OCI-LY3 (cell line): ENCODE measurements around the gene KRTAP3-2.

ENCODE experiments used
- H2AFZ ChIP-seq: fragments of 200-600, 300-600 bp; shearing (Covaris generic); 2 replicates; pipeline ENCODE4 v1.6.0; 2014; ENCODE audit warnings: antibody characterized with exemption, low read depth, low read length
- H3K27ac ChIP-seq: fragments of 200-600, 300-600 bp; sonication (generic); 2 replicates; pipeline ENCODE4 v1.5.1; 2014; ENCODE audit warnings: mild to moderate bottlenecking, low read length, moderate library complexity, mixed read lengths
- H3K27me3 ChIP-seq: fragments of 200-600, 300-600 bp; sonication (generic); 2 replicates; pipeline ENCODE4 v1.6.1; 2014; ENCODE audit warnings: low read depth, low read length, mixed read lengths
- H3K36me3 ChIP-seq: fragments of 200-600, 300-600 bp; sonication (generic); replicated peaks from 2 replicates; pipeline ENCODE3; 2014; ENCODE audit warnings: low read depth, low read length, mixed read lengths
- H3K4me1 ChIP-seq: fragments of 300-600, 200-600 bp; sonication (generic); 2 replicates; pipeline ENCODE4 v1.6.1; 2014; ENCODE audit warnings: low read length, mixed read lengths
- H3K4me2 ChIP-seq: fragments of 200-600, 300-600 bp; sonication (generic); 2 replicates; pipeline ENCODE4 v1.6.1; 2014; ENCODE audit warnings: low read length, mixed read lengths
- H3K4me3 ChIP-seq: fragments of 300-600, 200-600 bp; sonication (generic); 2 replicates; pipeline ENCODE4 v1.5.1; 2014; ENCODE audit warnings: antibody characterized with exemption, mild to moderate bottlenecking, low read length, moderate library complexity
- H3K79me2 ChIP-seq: fragments of 300-600, 200-600 bp; shearing (Covaris generic); 2 replicates; pipeline ENCODE4 v1.6.1; 2014; ENCODE audit warnings: mild to moderate bottlenecking, low read length, mixed read lengths
- H3K9ac ChIP-seq: fragments of 300-600, 200-600 bp; shearing (Covaris generic); 2 replicates; pipeline ENCODE4 v1.6.0; 2014; ENCODE audit warnings: mild to moderate bottlenecking, low read length, moderate library complexity
- H3K9me3 ChIP-seq: fragments of 200-600, 300-600 bp; shearing (Covaris generic); 2 replicates; pipeline ENCODE4 v1.6.1; 2014; ENCODE audit warnings: low read length, mixed read lengths; ENCODE audit not compliant: insufficient read depth
- H4K20me1 ChIP-seq: fragments of 200-600, 300-600 bp; sonication (generic); 2 replicates; pipeline ENCODE4 v1.6.1; 2016; ENCODE audit warnings: low read length, mixed read lengths; ENCODE audit not compliant: insufficient read depth
- EZH2phosphoT487 ChIP-seq: fragments of 200-600 bp; shearing (Covaris generic); IDR thresholded peaks from 2 replicates; pipeline ENCODE4 v1.6.1; 2018; ENCODE audit warnings: antibody characterized with exemption, mixed run types, low read depth
- TF ChIP-seq, protein P1 (sequence below): fragments of 200-600, 300-600 bp; sonication (generic); IDR thresholded peaks from 2 replicates; pipeline ENCODE4 v1.5.1; 2014; ENCODE audit warnings: antibody characterized with exemption, low read length, low read depth

Gene KRTAP3-2

DNA sequence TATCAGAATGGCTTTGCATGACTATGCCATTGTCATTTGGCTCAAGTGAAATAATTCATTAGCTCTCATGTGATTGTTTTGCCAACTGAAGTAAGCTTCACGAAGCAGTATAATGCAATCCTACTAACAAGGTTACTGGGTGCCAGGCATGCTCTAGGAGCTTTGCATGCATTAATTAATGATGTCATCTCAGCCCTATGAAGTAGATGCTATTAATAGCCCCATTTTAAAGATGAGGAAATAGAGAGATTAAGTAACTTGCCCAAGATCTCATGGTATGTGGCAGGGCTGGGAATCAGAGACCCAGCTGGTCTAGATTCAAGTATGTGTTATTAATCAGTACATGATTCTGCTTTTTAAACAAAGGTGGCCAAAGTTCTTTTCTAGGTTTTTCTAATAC is 47.0 kb downstream of the KRTAP3-2 start:
- TF ChIP-seq EZH2phosphoT487, result no peak
- TF ChIP-seq, protein P1, sequence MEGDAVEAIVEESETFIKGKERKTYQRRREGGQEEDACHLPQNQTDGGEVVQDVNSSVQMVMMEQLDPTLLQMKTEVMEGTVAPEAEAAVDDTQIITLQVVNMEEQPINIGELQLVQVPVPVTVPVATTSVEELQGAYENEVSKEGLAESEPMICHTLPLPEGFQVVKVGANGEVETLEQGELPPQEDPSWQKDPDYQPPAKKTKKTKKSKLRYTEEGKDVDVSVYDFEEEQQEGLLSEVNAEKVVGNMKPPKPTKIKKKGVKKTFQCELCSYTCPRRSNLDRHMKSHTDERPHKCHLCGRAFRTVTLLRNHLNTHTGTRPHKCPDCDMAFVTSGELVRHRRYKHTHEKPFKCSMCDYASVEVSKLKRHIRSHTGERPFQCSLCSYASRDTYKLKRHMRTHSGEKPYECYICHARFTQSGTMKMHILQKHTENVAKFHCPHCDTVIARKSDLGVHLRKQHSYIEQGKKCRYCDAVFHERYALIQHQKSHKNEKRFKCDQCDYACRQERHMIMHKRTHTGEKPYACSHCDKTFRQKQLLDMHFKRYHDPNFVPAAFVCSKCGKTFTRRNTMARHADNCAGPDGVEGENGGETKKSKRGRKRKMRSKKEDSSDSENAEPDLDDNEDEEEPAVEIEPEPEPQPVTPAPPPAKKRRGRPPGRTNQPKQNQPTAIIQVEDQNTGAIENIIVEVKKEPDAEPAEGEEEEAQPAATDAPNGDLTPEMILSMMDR, result no peak
- no peaks in the 10 kb centered on the region for H3K4me1 ChIP-seq
- no peak overlapping the region for H2AFZ ChIP-seq
- peaks cover 42% of the 10 kb centered on the region for H3K27me3 ChIP-seq
- no peak overlapping the region for H3K4me3 ChIP-seq
- no peak overlapping the region for H3K4me2 ChIP-seq
- no peaks in the 10 kb centered on the region for H4K20me1 ChIP-seq
- no peaks in the 10 kb centered on the region for H3K79me2 ChIP-seq
- H3K9ac ChIP-seq, result no peak overlapping the region
- no peaks in the 10 kb centered on the region for H3K9me3 ChIP-seq
- no peaks in the 10 kb centered on the region for H3K36me3 ChIP-seq
- H3K27ac ChIP-seq, result no peak overlapping the region

GRCh38 chr17:40952154-40952553 is 47.6 kb downstream of the KRTAP3-2 start:
- no peaks in the 10 kb centered on the region for H3K4me1 ChIP-seq
- no peaks in the 10 kb centered on the region for H3K79me2 ChIP-seq
- no peak overlapping the region for H3K4me2 ChIP-seq
- no peak overlapping the region for H3K9ac ChIP-seq
- TF ChIP-seq, protein P1, result no peak
- TF ChIP-seq EZH2phosphoT487, result no peak
- H3K4me3 ChIP-seq, result no peak overlapping the region
- H2AFZ ChIP-seq, result no peak overlapping the region
- H3K36me3 ChIP-seq, result no peaks in the 10 kb centered on the region
- no peaks in the 10 kb centered on the region for H4K20me1 ChIP-seq
- no peak overlapping the region for H3K27ac ChIP-seq
- H3K9me3 ChIP-seq, result no peaks in the 10 kb centered on the region
- peaks cover 46% of the 10 kb centered on the region for H3K27me3 ChIP-seq

- no peak overlapping the region for H3K9ac ChIP-seq
- H3K4me2 ChIP-seq, result no peak overlapping the region
- no peaks in the 10 kb centered on the region for H3K79me2 ChIP-seq
- H3K27ac ChIP-seq, result no peak overlapping the region
- no peak overlapping the region for H3K4me3 ChIP-seq
- no peaks in the 10 kb centered on the region for H4K20me1 ChIP-seq
- TF ChIP-seq, protein P1, result no peak
- no peak for TF ChIP-seq EZH2phosphoT487
- no peaks in the 10 kb centered on the region for H3K4me1 ChIP-seq
- peaks cover 47% of the 10 kb centered on the region for H3K27me3 ChIP-seq
- no peaks in the 10 kb centered on the region for H3K9me3 ChIP-seq
- H2AFZ ChIP-seq, result no peak overlapping the region
- no peaks in the 10 kb centered on the region for H3K36me3 ChIP-seq
Measured at GRCh38 chr17:40951011-40951622, 48.6 kb downstream of the KRTAP3-2 start.

DNA sequence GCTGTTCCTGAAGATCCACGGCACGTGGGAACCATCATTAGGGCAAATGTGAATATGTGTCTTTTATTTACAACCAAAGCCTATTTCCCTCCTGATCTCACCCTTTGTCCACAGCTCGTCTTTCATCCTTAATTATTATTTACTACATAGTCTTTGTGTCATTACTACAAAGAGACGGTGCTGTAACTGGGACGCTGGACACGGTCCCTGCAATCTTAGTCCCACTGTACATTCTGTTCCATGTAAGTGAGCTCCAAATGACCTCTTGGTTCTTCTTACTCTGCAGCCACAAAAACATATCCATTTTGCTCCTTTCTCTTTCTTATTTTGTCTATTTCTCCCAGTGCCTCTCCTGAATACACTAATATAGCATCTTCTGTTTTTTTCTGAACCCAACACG is 49.5 kb downstream of the KRTAP3-2 start:
- Histone ChIP-seq H3K4me1 (no peaks in the 10 kb centered on the region), H3K36me3 (no peaks in the 10 kb centered on the region), H3K4me3 (no peak overlapping the region), H4K20me1 (no peaks in the 10 kb centered on the region), H2AFZ (no peak overlapping the region), H3K27me3 (peaks cover 51% of the 10 kb centered on the region), H3K4me2 (no peak overlapping the region), H3K9me3 (no peaks in the 10 kb centered on the region), H3K9ac (no peak overlapping the region), H3K79me2 (no peaks in the 10 kb centered on the region), H3K27ac (no peak overlapping the region)
- TF ChIP-seq, protein P1, result no peak
- TF ChIP-seq EZH2phosphoT487, result no peak
